SK-N-MC (cell line): ENCODE data around the gene AUTS2.

Experiments used
- DNase-seq: peaks from one replicate; pipeline ENCODE4 v3.0.0-alpha.2; 2011; ENCODE audit warnings: low read depth, low spot score
- H3K27ac ChIP-seq: fragments of 200-600 bp; sonication (generic); 2 replicates; pipeline ENCODE4 v1.5.1; 2016; ENCODE audit warnings: mixed run types
- H3K36me3 ChIP-seq: fragments of 200-600 bp; sonication (generic); 2 replicates; pipeline ENCODE4 v1.6.1; 2017; ENCODE audit warnings: antibody characterized with exemption, low read length, mixed read lengths; ENCODE audit not compliant: insufficient read depth
- H3K4me3 ChIP-seq: fragments of 200-600 bp; sonication (generic); 2 replicates; pipeline ENCODE4 v1.5.1; 2016
- H3K9ac ChIP-seq: fragments of 200-600 bp; sonication (generic); 2 replicates; pipeline ENCODE4 v1.8.0; 2017; ENCODE audit warnings: mixed run types, mixed read lengths; ENCODE audit not compliant: insufficient read length
- H3K9me3 ChIP-seq: fragments of 200-600 bp; sonication (generic); 2 replicates; pipeline ENCODE4 v1.6.1; 2017; ENCODE audit warnings: low read depth, mild to moderate bottlenecking, antibody characterized with exemption, low read length, moderate library complexity, mixed read lengths
- EZH2 ChIP-seq: fragments of 200-600 bp; sonication (generic); IDR thresholded peaks from one replicate; pipeline ENCODE4 v1.6.1; 2017; ENCODE audit warnings: antibody characterized with exemption
- FOXP2 ChIP-seq: optimal IDR thresholded peaks from 2 replicates; pipeline ENCODE3; 2011; ENCODE audit warnings: mild to moderate bottlenecking, moderate library complexity; ENCODE audit not compliant: insufficient read depth; ENCODE audit errors: extremely low read length, control extremely low read depth
- POLR2AphosphoS5 ChIP-seq: IDR thresholded peaks from 2 replicates; pipeline ENCODE4 v1.6.1; 2012; ENCODE audit warnings: mild to moderate bottlenecking, low read depth, low read length, borderline replicate concordance

Gene AUTS2

DNA sequence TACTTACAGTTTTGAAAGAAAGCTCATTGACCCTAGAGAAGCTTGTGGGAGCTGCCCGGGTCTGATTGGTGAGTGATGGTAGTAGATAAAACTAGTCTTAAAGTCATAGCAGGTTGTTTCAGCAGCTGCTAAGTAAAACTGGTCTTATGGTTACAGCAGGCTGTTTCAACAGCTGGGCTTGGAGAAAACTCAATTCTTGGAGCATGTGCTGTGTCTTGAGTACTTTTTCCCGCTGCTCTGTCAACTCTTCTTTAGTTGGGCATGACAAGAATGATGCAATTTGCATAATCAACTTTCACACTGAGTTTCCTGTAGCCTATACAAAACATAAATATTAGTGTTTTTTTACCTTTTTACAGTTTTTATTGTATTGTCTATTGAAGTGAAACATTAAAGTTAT, 707.9 kb downstream of the AUTS2 start:
- TF ChIP-seq FOXP2: no peak
- TF ChIP-seq POLR2AphosphoS5: no peak
- DNase-seq: peak; percentile 34
- H3K27ac ChIP-seq: no peak overlapping the region
- H3K36me3 ChIP-seq: no peaks in the 10 kb centered on the region
- no peak overlapping the region for H3K9ac ChIP-seq
- H3K4me3 ChIP-seq: no peak overlapping the region
- H3K9me3 ChIP-seq: no peaks in the 10 kb centered on the region

DNA sequence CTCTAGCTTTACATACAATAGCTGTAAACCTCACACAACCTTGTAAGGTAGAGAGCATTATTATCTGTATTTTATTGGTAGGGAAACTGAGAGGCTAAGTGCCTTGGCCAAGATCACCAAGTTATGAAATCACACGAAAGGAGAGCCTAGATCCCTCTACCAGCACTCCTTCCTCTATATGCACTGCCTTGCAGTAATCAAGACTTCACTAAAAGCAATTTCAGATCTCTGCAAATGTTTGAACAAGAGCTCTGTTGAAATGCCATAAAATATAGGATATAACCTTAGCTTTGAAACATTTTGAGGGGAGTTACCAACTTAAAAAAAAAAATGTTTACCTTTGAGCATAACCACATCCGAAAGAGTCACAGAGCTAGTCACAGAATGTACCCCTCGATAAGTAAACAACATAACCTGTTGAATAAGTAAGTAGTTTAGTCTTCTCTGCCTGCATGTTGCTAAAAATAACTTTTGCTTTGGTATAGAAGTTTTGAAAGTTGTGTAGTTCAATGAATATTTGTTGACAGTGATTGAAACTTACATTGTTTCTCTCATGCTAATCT, 709.4 kb downstream of the AUTS2 start:
- Histone ChIP-seq H3K4me3 (no peak overlapping the region), H3K27ac (no peak overlapping the region), H3K36me3 (no peaks in the 10 kb centered on the region), H3K9me3 (no peaks in the 10 kb centered on the region), H3K9ac (no peak overlapping the region)
- no peak for TF ChIP-seq POLR2AphosphoS5
- no peak for TF ChIP-seq EZH2
- no peak for TF ChIP-seq FOXP2
- no peak for DNase-seq

DNA sequence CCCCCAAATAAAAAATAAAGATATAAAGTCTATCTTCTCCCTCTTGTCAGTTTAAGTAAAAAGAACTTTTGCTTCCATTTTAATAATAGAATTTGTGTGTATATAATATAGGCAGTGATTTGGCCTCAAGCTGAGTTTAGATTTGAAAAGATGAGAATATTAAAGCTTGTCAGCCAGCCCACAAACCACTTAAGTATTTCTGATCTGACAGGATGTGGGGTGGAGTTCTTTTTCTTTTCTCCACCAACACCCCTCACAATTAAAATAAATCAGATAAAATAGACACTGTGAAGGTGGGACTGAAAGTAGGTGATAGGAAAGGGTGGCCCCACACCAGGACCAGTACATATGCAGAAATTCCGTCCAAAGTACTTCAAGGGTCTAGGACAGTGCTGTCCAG, 714.1 kb downstream of the AUTS2 start:
- TF ChIP-seq EZH2: no peak
- TF ChIP-seq POLR2AphosphoS5: no peak
- TF ChIP-seq FOXP2: no peak
- H3K9ac ChIP-seq: no peak overlapping the region
- no peak overlapping the region for H3K4me3 ChIP-seq
- H3K9me3 ChIP-seq: no peaks in the 10 kb centered on the region
- no peaks in the 10 kb centered on the region for H3K36me3 ChIP-seq
- no peak for DNase-seq
- no peak overlapping the region for H3K27ac ChIP-seq

DNA sequence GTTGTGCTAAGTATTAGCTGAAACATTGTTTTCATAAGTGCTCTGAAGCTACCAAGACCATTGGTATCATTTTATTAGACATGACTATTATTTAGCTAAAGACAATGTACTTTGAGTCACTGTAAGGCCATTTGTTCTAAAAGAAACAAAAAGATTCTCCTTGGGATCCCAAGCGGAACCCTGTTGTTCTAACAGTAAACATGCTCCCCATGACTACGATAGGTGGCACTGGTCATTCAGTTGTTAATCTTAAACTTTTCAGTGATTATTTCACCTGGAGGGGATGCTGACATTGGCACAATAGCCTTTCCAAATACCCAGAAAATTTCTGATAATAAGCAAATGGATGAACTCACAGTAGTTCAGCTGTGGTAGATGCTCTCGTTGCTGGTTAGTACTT, 715.0 kb downstream of the AUTS2 start:
- DNase-seq: no peak
- no peak overlapping the region for H3K4me3 ChIP-seq
- no peaks in the 10 kb centered on the region for H3K36me3 ChIP-seq
- no peak overlapping the region for H3K27ac ChIP-seq
- no peak for TF ChIP-seq EZH2
- no peak for TF ChIP-seq FOXP2
- no peak for TF ChIP-seq POLR2AphosphoS5
- no peaks in the 10 kb centered on the region for H3K9me3 ChIP-seq
- H3K9ac ChIP-seq: no peak overlapping the region

DNA sequence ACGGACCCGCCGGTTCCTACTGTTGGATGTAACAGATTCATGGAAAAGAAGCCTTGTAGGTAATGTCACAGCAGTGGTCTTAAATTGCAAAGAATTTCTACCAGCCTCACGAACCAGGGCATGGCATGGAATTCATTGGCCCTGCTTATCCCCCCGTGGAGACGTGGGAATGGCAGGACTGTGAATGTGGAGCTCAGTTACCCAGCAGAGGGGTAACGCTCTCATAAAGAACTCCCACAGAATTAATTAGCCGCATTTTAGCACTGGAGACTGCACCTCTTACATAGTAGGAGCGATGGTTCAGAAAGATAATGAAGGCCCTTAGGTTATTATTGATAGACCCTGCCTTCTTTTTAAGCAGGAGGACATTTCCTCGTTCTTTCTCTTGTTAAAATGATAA, 715.4 kb downstream of the AUTS2 start:
- Histone ChIP-seq H3K36me3 (no peaks in the 10 kb centered on the region), H3K4me3 (no peak overlapping the region), H3K9me3 (no peaks in the 10 kb centered on the region), H3K27ac (no peak overlapping the region), H3K9ac (no peak overlapping the region)
- no peak for DNase-seq
- TF ChIP-seq EZH2: no peak
- TF ChIP-seq FOXP2: no peak
- TF ChIP-seq POLR2AphosphoS5: no peak

DNA sequence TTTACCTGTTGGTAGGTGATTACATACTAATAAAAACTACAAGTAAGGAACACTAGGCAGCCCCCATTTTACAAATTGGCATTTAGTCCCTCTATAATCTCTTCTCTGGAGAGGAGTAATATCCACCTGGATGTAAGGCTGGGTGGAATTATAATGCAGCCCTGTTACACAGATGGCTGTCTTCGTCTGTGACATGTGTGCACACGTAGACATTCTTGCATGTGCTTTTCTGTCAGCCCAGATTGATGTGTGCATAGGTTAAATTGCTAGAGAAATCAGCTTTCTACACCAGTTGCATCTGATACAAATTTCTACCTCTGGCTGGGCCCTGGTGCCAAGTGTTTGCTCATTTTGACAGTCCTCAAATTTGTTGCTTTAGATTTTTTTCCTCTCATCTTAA, 715.9 kb downstream of the AUTS2 start:
- H3K27ac ChIP-seq: no peak overlapping the region
- DNase-seq: no peak
- H3K9me3 ChIP-seq: no peaks in the 10 kb centered on the region
- TF ChIP-seq EZH2 (no peak), FOXP2 (no peak), POLR2AphosphoS5 (no peak)
- no peaks in the 10 kb centered on the region for H3K36me3 ChIP-seq
- no peak overlapping the region for H3K4me3 ChIP-seq
- H3K9ac ChIP-seq: no peak overlapping the region

DNA sequence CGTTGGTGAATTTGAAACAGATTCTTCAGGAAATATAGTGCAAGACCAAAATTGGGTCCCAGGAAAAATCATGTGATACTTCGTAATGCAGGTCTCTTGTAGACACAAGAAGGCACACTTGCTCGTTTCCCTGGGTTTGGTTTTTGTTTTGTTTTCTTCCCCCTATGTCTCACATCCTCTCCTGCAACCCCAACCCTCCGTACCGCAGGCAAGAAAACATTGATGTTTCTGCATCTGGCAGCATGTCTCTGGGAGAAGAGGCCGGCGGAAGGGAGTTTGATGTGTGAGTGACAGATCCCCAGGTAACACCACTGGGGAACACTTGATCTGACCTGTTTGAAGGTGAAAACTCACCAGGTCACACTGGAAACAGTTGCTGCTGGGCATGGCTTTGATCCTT, 718.5 kb downstream of the AUTS2 start:
- Histone ChIP-seq H3K4me3 (no peak overlapping the region), H3K36me3 (no peaks in the 10 kb centered on the region), H3K27ac (no peak overlapping the region), H3K9me3 (no peaks in the 10 kb centered on the region), H3K9ac (no peak overlapping the region)
- TF ChIP-seq EZH2: no peak
- TF ChIP-seq FOXP2: no peak
- TF ChIP-seq POLR2AphosphoS5: no peak
- DNase-seq: no peak

DNA sequence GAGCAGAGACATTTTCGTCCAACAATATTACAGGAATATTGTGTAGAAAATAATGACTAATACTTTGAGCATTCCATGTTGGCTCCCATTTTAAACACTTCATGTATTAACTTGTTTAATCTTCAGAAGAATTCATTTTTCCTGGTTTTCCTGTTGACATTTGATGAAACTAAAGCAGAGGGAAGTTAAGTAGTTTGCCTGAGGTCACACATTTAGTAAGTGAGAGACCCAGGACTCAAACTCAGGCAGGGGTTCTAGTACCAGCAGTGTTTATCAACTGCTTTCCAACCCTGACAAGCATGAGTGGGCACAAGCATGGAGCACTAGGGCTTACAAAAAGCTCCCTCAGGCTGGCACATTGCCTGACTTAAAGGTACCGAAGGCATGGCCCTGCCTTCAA, 719.1 kb downstream of the AUTS2 start:
- no peak overlapping the region for H3K9ac ChIP-seq
- no peak for DNase-seq
- H3K27ac ChIP-seq: no peak overlapping the region
- no peaks in the 10 kb centered on the region for H3K36me3 ChIP-seq
- no peak overlapping the region for H3K4me3 ChIP-seq
- H3K9me3 ChIP-seq: no peaks in the 10 kb centered on the region
- no peak for TF ChIP-seq POLR2AphosphoS5
- no peak for TF ChIP-seq EZH2
- TF ChIP-seq FOXP2: no peak

DNA sequence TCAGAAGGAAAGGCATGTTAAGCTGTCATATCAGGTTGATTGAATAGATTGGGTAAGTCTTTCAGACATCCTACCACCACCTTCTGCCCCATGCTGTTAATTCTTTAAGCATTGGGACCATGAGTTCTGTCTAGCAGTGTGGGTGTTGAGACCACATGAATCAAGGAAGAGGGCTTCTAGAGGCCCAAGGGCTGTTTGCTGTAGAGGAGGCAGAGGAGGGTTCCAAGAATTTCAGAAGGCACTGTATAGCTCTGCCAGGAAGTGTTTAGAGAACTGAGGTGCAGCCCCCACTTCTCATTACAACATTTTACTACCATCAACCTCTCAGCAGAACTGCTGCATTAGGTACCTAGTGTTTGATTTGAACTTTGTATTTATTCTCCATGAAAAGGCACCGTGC, 720.2 kb downstream of the AUTS2 start:
- TF ChIP-seq POLR2AphosphoS5 (no peak), FOXP2 (no peak), EZH2 (no peak)
- Histone ChIP-seq H3K9me3 (no peaks in the 10 kb centered on the region), H3K9ac (no peak overlapping the region), H3K4me3 (no peak overlapping the region), H3K27ac (no peak overlapping the region), H3K36me3 (no peaks in the 10 kb centered on the region)
- DNase-seq: no peak
